SHP77 (cell line): ENCODE results near the gene CHAT.

Experiments
- DNase-seq, 2 experiments: peaks; one replicate each; lab custom pipeline; 2025; lab: John Stamatoyannopoulos, UW

Gene CHAT

DNA sequence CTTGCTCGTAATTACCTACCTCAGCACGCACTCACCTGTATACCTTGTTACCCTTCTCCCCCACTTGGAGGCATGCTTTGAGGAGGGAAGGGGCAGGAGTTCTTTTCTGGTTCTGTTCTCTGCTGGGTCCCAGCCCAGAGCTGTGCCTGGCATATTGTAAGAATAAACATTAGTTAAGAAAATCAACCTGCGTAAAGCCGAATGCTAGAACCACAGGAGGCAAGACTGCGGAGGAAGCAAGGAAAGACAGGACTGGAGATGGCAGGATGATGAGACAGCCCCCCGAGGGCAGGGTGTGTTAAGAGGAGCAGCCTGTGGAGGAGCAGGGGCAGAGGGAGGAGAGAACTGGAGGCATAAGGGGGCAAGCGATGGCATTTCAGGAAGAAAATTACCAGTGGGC lies 75.1 kb downstream of the CHAT start:
- DNase-seq, result no peak

DNA sequence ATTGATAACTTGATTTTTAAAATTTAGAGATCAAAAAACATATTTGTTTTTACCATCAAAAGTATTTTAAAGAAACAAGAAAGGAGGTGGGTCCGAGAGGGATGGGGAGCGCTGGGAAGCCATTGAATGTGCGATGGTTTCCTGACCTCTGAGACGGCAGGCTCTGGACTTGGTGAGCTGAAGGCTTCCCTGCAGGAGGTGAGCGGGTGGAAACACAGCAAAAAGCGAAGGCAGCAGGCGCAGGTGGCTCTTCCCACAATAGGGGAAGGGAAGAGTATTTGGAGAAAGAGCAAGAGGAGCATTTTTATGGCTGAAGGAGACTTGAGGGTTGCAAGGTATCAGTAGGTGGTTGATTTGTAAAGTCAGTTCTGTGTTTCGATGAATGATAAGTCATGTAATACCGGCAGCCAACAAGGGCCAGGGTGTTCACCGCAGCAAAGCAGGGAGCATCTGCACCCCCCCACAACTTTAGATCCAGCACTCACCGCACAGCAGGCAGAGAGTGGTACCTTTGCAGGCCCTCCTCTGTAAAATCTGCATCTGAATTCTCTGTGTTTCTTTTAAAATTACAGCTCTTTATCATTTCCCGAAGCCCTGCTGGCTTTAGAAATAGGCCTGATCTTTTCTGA lies 76.2 kb downstream of the CHAT start:
- no peak for DNase-seq

DNA sequence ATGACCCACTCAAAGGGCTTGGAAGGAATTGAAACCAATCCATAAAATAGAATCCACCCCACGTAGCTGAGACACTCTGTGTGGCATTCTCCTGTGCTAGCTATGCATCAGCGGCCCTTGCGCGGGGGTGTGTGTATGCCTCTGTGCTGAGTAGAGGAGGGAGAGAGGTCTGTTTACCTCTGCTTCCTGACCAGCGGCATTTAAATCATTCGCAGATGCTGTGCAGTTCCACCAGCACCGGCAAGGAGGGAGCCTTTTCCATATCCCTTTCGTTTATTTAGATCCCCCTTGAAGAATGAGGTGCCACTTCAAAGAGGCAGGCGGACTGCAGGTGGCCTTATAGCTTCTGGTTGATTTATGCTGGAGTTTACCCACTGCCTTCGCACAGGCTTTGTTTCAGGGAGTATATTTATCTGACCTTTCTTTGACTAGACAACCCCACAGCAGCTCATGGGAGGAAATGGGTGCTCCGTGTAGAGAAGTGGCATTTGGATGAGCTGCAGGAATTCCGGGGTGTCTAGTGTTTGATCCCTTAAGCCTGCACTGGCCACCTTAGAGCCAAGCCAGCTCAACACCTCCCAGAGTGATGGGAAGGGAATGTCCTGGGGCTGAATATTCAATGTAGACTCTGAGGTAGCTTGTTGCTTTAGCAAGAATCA lies 77.0 kb downstream of the CHAT start:
- DNase-seq, result peak in 1 of 2 experiments; percentile 1

DNA sequence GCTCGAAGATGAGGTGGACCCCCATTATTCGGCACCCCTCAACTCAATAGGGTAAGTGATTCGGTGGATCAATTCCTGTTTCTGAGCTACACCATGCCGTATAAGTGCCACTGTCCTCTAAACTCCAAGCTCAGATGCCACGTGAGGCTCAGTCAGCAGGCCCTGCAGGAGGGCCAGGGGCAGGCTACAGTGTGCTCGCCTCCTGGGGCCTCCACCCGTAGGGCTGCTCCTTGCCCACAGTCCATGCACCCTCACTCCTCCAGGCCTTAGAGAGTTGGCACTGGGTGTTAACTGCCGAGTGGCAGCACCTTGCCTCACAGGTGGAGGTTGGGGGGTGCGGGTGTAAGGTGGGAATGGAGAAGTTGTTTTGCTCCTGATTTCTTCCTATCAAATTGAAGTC lies 77.8 kb downstream of the CHAT start:
- DNase-seq, result no peak

DNA sequence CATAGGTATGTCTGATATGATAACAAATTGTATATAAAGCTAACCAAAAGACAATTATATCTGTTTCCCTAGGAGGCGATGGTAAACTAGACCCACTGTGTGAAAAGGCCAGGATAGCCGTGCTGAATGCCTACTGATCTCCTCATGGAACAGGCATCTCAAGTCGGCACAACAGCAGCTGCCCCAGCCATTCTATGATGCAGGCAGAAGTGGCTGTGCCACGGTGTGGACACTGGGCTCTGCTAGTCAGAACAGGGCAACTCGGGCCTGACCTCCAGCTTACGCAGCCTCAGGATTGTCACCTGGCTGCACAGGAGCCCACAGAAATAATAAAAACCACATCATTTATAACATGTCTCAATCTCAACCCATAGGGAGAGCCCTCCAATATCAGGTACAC lies 80.6 kb downstream of the CHAT start:
- no peak for DNase-seq

DNA sequence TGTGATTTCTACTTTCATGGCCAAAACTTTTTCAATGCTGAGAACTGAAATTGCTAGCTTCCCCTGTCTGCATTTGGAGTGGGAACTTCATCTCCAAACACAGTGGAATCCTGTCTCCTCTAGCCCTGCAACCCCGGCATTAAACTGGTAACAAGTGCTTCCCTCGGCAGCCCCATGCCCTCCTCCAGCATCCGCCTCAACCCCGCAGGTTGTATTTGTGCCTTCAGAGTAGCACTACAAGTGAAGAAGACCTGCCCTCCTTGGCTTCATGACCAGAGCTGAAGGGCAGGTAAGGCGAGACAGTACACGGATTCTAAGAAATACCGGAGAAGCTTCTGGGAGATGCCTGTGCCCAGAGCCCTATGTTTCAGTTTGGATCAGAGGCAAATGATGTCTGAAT lies 82.5 kb downstream of the CHAT start:
- DNase-seq, result no peak

DNA sequence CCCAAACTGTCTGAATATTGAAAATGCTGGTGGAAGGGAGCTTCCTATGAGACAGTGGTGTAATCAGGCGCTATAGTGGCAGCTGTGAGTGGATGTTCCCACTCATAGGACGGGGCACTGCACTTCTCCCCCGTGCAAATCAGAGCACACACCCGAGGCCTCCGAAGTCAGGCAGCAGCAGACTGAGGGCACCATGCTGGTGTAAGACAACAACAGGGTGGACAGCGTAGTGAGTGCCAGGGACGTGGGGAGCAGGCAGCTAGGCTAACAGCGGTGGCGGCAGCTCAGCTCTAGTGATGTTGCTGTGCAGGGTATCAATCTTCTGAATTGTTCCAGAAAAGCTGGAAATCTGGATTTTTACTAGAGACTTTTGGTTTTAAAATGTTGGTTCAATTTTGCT lies 84.8 kb downstream of the CHAT start:
- no peak for DNase-seq

DNA sequence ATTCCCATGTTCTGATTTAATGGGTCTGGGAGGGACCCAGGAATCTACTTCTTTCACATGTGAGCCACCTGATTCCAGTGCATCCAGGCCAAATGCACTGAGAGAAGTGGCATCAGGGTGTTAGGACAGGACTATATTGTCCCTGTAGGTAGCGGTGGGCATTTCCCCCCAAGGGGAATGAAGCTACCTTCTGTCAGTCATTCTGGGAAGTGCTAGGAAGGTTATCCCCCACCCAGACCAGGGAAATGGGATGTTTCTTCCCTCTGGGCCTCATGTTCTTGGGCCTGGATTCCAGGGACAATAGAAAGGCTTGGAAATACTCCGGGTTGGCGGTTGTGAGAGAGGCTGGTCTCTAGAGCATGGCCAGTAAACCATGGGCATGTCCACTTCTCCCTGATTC lies 86.4 kb downstream of the CHAT start:
- DNase-seq, result no peak

DNA sequence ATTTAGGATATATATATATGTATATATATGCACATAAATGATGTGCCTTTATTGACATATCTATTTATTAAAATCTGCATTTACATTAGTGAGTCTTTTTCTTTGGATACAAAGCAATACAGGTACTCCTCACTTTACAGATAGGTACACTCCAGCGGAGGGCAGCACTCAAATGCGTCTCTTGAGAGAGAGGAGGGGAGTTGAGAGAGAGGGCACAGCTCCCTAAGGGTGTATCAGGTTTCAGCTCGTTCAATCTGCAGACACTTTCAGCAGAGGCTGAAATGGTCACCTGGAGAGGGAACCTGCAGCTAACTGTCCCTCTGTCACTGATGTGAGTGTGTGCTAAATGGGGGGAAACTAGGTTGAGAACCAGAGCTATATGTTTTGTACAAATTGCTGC lies 87.2 kb downstream of the CHAT start:
- DNase-seq, result peak in 1 of 2 experiments; percentile 2

DNA sequence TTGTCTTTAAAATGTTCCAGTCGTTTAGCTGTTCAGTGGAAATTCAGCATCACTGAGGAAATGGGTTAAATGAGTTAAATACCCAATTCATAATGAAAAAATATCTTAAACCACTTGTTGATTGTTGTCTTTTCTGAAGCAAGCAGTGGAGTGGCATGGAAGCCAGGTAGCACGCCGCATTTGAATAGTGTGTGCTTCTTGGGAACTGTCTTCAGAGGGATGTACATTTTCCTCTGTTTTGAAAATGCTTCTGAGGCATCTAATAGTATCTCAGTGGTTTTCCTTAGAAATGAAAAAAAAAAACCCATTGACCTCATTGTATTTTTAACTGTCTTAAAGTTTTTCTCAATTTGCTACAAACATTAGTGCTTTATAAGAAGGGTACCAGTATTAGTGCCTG lies 93.7 kb downstream of the CHAT start:
- no peak for DNase-seq

DNA sequence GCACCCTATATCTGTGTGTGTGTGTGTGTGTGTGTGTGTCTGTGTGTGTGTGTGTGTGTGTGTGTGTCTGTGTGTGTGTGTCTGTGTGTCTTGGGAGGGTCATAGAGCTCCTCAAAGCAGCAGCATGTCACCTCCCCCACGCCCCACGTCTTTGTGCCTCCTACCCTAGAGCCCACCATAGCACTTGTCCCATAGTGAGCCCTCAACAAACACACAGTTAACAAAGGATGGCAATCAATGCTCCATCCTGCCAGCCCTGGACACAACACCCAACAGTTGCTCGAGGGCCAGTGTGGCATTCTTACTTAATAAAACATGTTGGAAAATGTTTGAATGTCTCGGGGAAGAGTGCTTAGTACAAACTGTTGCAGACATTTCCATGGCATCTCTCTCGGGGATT lies 96.1 kb downstream of the CHAT start:
- no peak for DNase-seq

DNA sequence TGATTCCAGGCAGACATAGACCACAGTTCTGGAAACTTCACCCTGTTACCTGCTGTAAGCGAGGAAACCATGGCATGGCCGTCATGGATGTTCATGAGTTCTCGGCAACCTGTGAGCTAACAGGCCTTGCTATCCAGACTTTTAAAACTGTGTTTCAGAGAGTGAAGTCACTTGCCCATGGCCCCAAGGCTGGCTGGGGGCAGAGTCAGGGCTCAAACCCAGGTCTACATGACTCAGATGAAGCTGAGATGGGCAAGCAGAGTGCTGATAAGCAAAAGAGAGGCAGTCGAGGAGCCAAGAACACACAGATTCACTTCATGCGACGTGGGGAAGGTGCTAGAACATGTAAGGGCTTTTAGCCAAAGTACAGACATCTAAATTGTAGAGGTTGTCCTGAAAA lies 97.1 kb downstream of the CHAT start:
- DNase-seq, result no peak

DNA sequence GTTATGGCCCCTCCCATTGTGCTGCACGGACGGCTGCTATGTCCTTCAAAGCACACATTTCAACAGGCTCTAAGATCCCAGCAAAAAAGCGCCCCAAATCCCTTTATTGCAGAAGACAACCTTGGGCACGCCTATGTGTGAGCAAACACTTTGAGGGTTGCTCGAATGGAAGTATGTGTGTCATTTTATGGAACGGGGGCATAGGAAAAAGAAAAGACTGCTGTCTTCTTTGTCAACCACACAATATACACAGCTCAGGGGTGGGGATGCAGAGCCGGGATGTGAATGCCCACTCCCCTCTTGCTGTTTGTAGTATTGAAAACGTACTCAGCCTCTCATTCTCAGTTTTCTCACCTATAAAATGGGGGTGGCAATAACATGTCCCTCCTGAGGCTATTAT lies 97.6 kb downstream of the CHAT start:
- DNase-seq, result no peak

DNA sequence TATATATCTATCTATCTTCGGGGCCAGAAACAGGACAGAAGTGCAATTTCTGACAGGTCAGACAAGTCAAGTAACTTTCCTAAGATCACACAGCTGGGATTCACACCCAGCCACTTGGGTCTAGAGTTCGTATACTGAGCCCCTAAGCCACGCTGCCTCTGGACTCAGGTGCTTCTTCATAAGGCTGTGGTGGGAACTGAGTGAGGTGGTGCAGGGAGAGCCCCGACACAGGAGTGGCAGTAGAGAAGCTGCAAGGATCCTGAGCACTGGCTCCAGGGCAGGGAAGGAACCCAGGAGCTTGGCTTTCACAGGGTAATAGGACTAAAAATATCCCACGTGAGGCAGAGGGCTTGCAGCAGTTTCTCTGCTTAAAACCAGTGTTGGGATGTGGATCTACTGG lies 99.4 kb downstream of the CHAT start:
- DNase-seq, result no peak
